ENCODE data around the gene MRPL58. TPM values are rescaled to one million over a fixed set of nuclear protein-coding genes. Genes with fewer than 3 reads are reported as not detected.
"Not testable (repeated sequence)": the region's sequence is repeated elsewhere in the genome, so short reads cannot be mapped to it uniquely, and the experiment has no call there.

MRPL58 gene
- total RNA-seq, 4 donors from 2014 or later: 28.0 to 48.5 (median 42.6) TPM

DNA sequence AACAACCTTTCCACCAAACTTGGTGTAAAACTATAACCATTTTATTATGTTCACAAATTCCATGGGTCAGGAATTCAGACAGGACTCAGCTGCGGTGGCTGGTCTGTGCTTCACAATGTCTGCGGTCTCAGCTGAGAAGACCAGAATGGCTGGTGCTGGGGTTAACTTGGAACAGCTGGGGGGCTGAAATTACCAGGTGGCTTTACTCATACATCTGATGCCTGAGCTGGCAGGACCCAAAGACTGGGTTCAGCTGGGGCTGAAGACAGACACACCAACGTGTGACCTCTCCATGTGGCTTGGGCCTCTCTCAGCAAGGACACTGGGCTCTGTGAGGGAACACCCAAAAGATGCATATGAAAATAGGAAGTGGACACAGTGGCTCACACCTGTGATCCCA lies 34.2 kb upstream of the MRPL58 start:
- TF ChIP-seq, protein P1, sequence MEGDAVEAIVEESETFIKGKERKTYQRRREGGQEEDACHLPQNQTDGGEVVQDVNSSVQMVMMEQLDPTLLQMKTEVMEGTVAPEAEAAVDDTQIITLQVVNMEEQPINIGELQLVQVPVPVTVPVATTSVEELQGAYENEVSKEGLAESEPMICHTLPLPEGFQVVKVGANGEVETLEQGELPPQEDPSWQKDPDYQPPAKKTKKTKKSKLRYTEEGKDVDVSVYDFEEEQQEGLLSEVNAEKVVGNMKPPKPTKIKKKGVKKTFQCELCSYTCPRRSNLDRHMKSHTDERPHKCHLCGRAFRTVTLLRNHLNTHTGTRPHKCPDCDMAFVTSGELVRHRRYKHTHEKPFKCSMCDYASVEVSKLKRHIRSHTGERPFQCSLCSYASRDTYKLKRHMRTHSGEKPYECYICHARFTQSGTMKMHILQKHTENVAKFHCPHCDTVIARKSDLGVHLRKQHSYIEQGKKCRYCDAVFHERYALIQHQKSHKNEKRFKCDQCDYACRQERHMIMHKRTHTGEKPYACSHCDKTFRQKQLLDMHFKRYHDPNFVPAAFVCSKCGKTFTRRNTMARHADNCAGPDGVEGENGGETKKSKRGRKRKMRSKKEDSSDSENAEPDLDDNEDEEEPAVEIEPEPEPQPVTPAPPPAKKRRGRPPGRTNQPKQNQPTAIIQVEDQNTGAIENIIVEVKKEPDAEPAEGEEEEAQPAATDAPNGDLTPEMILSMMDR (IDR thresholded peaks at IDR 0.05): no peak
- DNase-seq (ENCODE audit: low spot score) (no peak), ATAC-seq (ENCODE audit: low FRiP score) (no peak)

DNA sequence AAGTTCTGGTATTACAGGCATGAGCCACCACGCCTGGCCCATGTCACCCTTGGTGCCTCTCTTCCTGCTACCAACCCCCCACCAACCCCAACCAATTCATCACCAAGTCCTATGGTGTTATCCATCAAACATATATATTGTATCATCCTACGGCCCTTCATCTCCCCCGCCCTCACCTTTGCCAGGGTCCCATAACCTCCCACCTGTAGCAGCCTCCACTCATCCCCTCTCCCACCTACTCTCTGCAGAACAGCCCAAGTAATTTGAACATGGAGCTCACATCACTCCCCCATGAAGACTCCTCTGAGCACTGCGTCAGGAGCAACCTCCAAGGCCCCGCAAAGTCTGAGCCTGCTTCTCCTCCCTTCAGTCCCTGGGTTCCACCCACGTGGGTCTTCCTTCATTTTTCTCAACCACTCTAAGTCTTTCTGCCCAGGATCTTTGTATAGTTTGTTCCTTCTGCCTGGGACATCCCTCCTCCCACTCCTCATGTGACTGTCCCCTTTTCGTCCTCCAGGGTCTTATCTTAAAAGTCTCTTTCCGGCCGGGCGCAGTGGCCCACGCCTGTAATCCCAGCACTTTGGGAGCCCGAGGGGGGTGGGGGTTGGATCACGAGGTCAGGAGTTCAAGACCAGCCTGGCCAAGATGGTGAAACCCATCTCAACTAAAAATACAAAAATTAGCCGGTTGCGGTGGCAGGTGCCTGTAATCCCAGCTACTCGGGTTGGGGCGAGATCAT lies 32.9 kb upstream of the MRPL58 start:
- TF ChIP-seq, protein P1 (IDR thresholded peaks at IDR 0.05): no peak
- DNase-seq (ENCODE audit: low spot score): no peak
- no peak for ATAC-seq (ENCODE audit: low FRiP score)

DNA sequence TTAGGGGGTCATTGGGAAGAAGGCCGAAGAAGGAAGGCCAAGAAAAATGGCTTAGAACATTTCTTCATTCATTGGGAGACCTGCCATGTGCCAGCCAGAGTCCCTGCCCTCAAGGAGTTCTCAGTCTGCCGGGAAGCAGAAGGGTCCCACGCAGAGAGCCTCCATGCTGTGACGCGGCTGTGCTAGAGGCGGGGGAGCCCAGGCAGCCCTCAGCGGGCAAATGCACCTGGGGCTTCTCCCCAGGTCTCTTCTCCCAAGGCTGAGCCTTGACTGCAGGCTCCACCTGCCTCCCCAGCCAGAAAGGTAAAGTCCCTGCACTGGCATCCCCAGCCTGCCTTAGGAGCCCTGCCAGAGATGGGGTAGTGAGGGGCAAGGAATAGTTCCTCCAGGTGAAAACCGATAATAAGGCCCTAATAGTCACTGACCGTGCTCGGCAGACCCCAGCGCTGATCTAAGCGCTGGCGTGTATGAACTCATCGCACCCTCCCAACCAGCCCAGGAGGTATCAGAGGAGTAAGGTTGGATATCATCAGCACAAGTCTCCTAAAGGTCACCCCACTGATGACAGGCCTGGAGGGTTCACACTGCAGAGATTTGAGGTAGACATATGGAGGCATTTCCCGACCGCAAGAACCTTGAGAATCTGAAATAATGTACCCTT lies 31.0 kb upstream of the MRPL58 start:
- DNase-seq (ENCODE audit: low spot score): no peak
- peak; percentile 25 for ATAC-seq (ENCODE audit: low FRiP score)
- TF ChIP-seq, protein P1 (IDR thresholded peaks at IDR 0.05): no peak

DNA sequence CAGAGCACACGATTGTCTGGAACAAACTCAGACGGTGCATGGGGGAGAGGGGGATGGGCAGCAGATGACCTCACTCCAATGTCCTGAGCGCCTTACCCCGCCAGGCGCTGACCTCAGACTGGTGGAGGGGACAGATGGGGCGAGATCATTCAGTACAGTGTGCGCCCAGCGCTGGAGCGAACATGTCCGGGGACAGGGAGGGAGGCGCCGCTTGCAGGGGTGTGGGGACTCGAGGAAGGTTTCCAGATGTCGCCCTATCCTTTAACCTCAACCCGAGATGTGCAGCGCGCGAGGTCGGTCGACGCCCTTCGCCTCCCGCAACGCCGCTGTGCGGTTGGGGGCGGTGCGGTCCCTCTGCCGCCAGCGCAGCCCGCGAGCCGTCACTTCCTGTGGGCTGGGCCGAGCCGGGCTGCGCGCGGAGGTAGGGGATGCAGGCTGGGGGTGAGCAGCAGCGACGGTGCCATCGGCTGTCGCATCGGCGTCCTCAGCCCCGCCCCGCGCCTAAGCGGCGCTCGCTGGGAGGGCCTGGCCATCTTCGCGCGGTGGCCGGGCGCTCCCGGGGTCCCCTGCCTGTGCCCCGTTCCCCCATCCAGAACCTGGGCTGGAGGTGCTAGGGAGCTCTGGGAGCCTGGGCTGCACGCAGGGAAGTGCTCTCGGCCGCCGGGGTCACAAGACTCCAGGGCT lies 30.3 kb upstream of the MRPL58 start:
- TF ChIP-seq, protein P1 (IDR thresholded peaks at IDR 0.05): no peak
- DNase-seq (ENCODE audit: low spot score) (no peak), ATAC-seq (ENCODE audit: low FRiP score) (peak; percentile 84)

DNA sequence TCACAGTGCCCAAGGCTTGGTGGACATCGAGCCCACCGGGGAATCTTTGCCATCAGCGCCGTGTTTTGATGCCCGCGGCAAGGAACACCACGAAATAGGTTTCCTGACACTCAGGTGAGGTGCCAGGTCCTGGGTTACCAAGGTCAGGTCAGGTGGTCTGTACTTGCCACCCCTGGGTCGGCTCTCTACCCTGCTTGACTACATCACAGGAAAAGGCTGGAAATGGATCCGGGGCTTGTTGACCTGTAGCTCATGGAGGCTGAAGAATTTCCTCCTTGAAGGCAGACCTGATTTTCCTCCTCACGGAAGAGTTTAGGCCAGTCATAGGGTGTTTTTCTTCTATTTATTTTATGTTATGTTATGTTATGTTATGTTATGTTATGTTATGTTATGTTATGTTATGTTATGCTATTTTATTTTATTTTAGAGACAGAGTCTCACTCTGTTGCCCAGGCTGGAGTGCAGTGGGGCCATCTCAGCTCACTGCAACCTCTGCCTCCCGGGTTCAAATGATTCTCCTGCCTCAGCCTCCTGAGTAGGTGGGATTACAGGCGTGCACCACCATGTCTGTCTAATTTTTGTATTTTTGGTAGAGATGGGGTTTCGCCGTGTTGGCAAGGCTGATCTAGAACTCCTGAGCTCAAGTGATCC lies 29.7 kb upstream of the MRPL58 start:
- ATAC-seq (ENCODE audit: low FRiP score): not testable (repeated sequence)

DNA sequence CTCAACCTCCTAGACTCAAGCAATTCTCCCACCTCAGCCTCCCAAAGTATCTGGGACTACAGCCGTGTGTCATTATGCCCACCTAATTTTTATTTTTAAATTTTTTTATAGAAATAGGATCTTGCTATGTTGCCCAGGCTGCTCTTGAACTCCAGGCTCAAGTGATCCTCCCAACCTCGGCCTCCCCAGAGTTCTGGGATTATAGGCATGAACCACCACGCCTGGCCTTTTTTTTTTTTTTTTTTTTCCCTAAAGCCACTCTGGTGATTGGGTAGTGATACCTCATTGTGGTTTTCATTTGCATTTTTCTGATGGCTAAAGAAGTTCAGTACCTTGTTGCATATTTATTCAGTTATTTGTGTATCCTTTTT lies 26.3 kb upstream of the MRPL58 start:
- no peak for ATAC-seq (ENCODE audit: low FRiP score)
- DNase-seq (ENCODE audit: low spot score): no peak
- TF ChIP-seq, protein P1 (IDR thresholded peaks at IDR 0.05): no peak

More for the DNA sequence above, 29.7 kb upstream of the MRPL58 start:
- DNase-seq (ENCODE audit: low spot score): not testable (repeated sequence)

DNA sequence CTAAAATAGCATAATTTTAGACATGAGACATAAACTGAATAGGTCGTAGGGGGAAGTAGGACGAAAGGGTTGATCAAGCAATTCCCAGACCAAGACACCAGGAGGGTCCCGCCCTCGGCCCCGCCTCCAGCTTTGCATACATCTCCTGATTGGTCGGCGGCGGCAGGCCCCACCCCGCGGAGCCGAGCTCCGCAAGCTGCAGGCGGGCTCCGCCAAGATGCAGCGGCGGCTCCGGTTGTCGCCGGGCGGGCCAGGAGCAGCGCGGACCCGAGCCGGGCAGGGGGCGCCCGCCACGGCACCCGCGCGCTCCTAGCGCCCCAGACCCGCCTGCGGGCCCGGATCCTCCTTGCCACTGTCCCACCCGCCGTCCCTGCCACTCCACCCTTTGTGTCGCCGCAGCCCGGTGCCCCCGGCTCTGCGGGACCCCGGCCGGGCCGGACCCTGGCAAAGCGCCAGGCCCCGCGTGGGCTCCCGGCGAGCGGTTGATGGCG lies 25.0 kb upstream of the MRPL58 start, which contains the start of gene CDR2L:
Gene CDR2L (plus strand): TSS at position 215 of the 491 bp plus-strand sequence. CDS start 412 bp downstream, outside the sequence.
- peak; percentile 92 for ATAC-seq (ENCODE audit: low FRiP score)
- TF ChIP-seq, protein P1 (IDR thresholded peaks at IDR 0.05): no peak
- peak; percentile 93 for DNase-seq (ENCODE audit: low spot score)

Measured in omental fat pad (tissue), 4 donors.